ENCODE data around the gene SPO11.

GRCh38 chr20:57325632-57326356 lies 3.8 kb upstream of the SPO11 start:
- TF ChIP-seq CTCF (IDR thresholded peaks at IDR 0.05 in 2 of 3, conservative IDR thresholded peaks at IDR 0.05 in 1 of 3; ENCODE audit: insufficient read depth in 2 of 3, low read depth in 1 of 3, low read length in 3 of 3) (no peak), TCFL5 (CRISPR knock-in tag; conservative IDR thresholded peaks at IDR 0.05) (no peak), POU5F1 (IDR thresholded peaks at IDR 0.05; ENCODE audit: borderline replicate concordance, low read depth, low read length, partially characterized antibody) (no peak), NRF1 (conservative IDR thresholded peaks at IDR 0.05 in 1 of 2, IDR thresholded peaks at IDR 0.05 in 1 of 2) (no peak), EP300 (IDR thresholded peaks at IDR 0.05; ENCODE audit: low read length) (no peak)
